HepG2 (cell line): ENCODE measurements around the gene PIK3C2B. TPM values are rescaled to one million over a fixed set of nuclear protein-coding genes. Genes with fewer than 3 reads are reported as not detected.

Source experiments
- E2F1 ChIP-seq: sonication (generic); formaldehyde crosslinking; IDR thresholded peaks from 2 replicates; pipeline ENCODE4 v1.5.0; 2020; ENCODE audit warnings: missing genetic modification reagents
- HNF4A ChIP-seq: sonication (generic); formaldehyde crosslinking; IDR thresholded peaks from 2 replicates; pipeline ENCODE4 v1.4.0; 2020; ENCODE audit warnings: missing genetic modification reagents
- HNRNPK ChIP-seq: fragments of 200-400 bp; formaldehyde crosslinking; IDR thresholded peaks from 2 replicates; pipeline ENCODE4 v1.6.1; 2018; ENCODE audit warnings: low read length, low read depth, moderate library complexity, mild to moderate bottlenecking; ENCODE audit not compliant: poor library complexity, severe bottlenecking
- KLF9 ChIP-seq: IDR thresholded peaks from 2 replicates; pipeline ENCODE4 v1.6.1; 2016; ENCODE audit warnings: low read depth
- MEIS1 ChIP-seq: sonication (generic); formaldehyde crosslinking; IDR thresholded peaks from 2 replicates; pipeline ENCODE4 v1.9.0; 2021; ENCODE audit warnings: mild to moderate bottlenecking, missing genetic modification reagents, moderate library complexity, borderline replicate concordance
- MYNN ChIP-seq: sonication (generic); formaldehyde crosslinking; IDR thresholded peaks from 2 replicates; pipeline ENCODE4 v1.4.0; 2020; ENCODE audit warnings: mild to moderate bottlenecking, low read depth, missing genetic modification reagents
- USF2 ChIP-seq, 2 experiments: sonication (generic) in 1 of 2; formaldehyde crosslinking in 1 of 2; IDR thresholded peaks; 2 replicates each; pipeline versions ENCODE4 v1.5.1 to v1.6.1; 2011 to 2020; ENCODE audit warnings: borderline replicate concordance in 1 of 2, low read depth in 1 of 2, low read length in 1 of 2, mild to moderate bottlenecking in 1 of 2, missing genetic modification reagents in 1 of 2, moderate library complexity in 1 of 2
- ZBTB21 ChIP-seq: sonication (generic); formaldehyde crosslinking; IDR thresholded peaks from 2 replicates; pipeline ENCODE4 v1.4.0; 2020; ENCODE audit warnings: missing genetic modification reagents
- ZNF205 ChIP-seq: IDR thresholded peaks from 2 replicates; pipeline ENCODE4 v1.6.1; 2018; ENCODE audit warnings: missing biosample characterization, missing genetic modification reagents
- ZNF24 ChIP-seq: fragments of 450-650 bp; IDR thresholded peaks from 2 replicates; pipeline ENCODE4 v1.6.1; 2017; ENCODE audit warnings: antibody characterized with exemption, mild to moderate bottlenecking
- ZNF841 ChIP-seq: sonication (generic); formaldehyde crosslinking; IDR thresholded peaks from 2 replicates; pipeline ENCODE4 v1.8.1; 2023; ENCODE audit warnings: missing genetic modification reagents, borderline replicate concordance
- ZNF850 ChIP-seq: sonication (generic); formaldehyde crosslinking; conservative IDR thresholded peaks from 2 replicates; pipeline ENCODE4 v1.9.0; 2021; ENCODE audit warnings: mild to moderate bottlenecking, missing genetic modification reagents
- polyA plus RNA-seq, 8 experiments: library from polyadenylated mRNA; depleted of rRNA in 3 of 8; stranded (reverse) in 7 of 8; unstranded in 1 of 8; fragments of >200 nt; fragmentation: Illumina TruSeq in 4 of 8; extraction: Trizol in 4 of 8; gene quantifications; 2 replicates each; pipeline versions ENCODE4 v1.2.1 to v1.2.3, GENCODE V29; 2011 to 2016; ENCODE audit warnings: low read depth in 4 of 8, missing spikeins in 1 of 8, mixed read lengths in 1 of 8; ENCODE audit not compliant: insufficient read depth in 1 of 8
- total RNA-seq, 5 experiments: library from RNA; depleted of rRNA; stranded (reverse); fragments of >200 nt; fragmentation: Illumina TruSeq; extraction: Trizol; gene quantifications; 2 replicates each; pipeline ENCODE4 v1.2.3, GENCODE V29; 2016; ENCODE audit warnings: low read depth in 1 of 5
- TF ChIP-seq, protein P1 (sequence below): sonication (generic); formaldehyde crosslinking; IDR thresholded peaks from 2 replicates; pipeline ENCODE4 v1.4.0; 2020; ENCODE audit warnings: missing genetic modification reagents
- TF ChIP-seq, protein P2 (sequence below): sonication (generic); formaldehyde crosslinking; IDR thresholded peaks from 2 replicates; pipeline ENCODE4 v1.5.0; 2020; ENCODE audit warnings: mild to moderate bottlenecking, missing genetic modification reagents
- TF ChIP-seq, protein P3 (sequence below): sonication (generic); formaldehyde crosslinking; IDR thresholded peaks from 2 replicates; pipeline ENCODE4 v1.4.0; 2020; ENCODE audit warnings: missing genetic modification reagents, mild to moderate bottlenecking, borderline replicate concordance

PIK3C2B gene
- total and polyA plus RNA-seq, 2 of the 13 experiments (the other 11 are each of a cell fraction or from before 2014, with no cell fraction given): 3.4 to 4.5 TPM

- TF ChIP-seq ZNF850 (no peak), MYNN (no peak), USF2 (IDR thresholded peaks at IDR 0.05; ENCODE audit: low read depth, low read length) (no peak), USF2 (CRISPR knock-in tag; IDR thresholded peaks at IDR 0.05; ENCODE audit: borderline replicate concordance) (no peak), ZNF841 (0 out of 2 replicates have a peak, but pooled peaks have one; percentile 24), ZNF205 (peak; percentile 59; the same call in 1 of the 2 replicates), HNRNPK (peak; percentile 100), ZNF24 (no peak), ZBTB21 (CRISPR knock-in tag) (no peak), KLF9 (CRISPR knock-in tag) (no peak), E2F1 (CRISPR knock-in tag) (peak; percentile 20; the same call in 1 of the 2 replicates), MEIS1 (CRISPR knock-in tag) (no peak), HNF4A (peak; percentile 20; the same call in 1 of the 2 replicates)
- TF ChIP-seq, protein P1, sequence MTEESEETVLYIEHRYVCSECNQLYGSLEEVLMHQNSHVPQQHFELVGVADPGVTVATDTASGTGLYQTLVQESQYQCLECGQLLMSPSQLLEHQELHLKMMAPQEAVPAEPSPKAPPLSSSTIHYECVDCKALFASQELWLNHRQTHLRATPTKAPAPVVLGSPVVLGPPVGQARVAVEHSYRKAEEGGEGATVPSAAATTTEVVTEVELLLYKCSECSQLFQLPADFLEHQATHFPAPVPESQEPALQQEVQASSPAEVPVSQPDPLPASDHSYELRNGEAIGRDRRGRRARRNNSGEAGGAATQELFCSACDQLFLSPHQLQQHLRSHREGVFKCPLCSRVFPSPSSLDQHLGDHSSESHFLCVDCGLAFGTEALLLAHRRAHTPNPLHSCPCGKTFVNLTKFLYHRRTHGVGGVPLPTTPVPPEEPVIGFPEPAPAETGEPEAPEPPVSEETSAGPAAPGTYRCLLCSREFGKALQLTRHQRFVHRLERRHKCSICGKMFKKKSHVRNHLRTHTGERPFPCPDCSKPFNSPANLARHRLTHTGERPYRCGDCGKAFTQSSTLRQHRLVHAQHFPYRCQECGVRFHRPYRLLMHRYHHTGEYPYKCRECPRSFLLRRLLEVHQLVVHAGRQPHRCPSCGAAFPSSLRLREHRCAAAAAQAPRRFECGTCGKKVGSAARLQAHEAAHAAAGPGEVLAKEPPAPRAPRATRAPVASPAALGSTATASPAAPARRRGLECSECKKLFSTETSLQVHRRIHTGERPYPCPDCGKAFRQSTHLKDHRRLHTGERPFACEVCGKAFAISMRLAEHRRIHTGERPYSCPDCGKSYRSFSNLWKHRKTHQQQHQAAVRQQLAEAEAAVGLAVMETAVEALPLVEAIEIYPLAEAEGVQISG (CRISPR knock-in tag): peak; percentile 77
- TF ChIP-seq, protein P2, sequence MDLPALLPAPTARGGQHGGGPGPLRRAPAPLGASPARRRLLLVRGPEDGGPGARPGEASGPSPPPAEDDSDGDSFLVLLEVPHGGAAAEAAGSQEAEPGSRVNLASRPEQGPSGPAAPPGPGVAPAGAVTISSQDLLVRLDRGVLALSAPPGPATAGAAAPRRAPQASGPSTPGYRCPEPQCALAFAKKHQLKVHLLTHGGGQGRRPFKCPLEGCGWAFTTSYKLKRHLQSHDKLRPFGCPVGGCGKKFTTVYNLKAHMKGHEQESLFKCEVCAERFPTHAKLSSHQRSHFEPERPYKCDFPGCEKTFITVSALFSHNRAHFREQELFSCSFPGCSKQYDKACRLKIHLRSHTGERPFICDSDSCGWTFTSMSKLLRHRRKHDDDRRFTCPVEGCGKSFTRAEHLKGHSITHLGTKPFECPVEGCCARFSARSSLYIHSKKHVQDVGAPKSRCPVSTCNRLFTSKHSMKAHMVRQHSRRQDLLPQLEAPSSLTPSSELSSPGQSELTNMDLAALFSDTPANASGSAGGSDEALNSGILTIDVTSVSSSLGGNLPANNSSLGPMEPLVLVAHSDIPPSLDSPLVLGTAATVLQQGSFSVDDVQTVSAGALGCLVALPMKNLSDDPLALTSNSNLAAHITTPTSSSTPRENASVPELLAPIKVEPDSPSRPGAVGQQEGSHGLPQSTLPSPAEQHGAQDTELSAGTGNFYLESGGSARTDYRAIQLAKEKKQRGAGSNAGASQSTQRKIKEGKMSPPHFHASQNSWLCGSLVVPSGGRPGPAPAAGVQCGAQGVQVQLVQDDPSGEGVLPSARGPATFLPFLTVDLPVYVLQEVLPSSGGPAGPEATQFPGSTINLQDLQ (CRISPR knock-in tag): 0 out of 2 replicates have a peak, but pooled peaks have one; percentile 65
- TF ChIP-seq, protein P3, sequence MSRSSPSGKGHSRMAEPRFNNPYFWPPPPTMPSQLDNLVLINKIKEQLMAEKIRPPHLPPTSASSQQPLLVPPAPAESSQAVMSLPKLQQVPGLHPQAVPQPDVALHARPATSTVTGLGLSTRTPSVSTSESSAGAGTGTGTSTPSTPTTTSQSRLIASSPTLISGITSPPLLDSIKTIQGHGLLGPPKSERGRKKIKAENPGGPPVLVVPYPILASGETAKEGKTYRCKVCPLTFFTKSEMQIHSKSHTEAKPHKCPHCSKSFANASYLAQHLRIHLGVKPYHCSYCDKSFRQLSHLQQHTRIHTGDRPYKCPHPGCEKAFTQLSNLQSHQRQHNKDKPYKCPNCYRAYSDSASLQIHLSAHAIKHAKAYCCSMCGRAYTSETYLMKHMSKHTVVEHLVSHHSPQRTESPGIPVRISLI (CRISPR knock-in tag): no peak
Measured at GRCh38 chr1:204494281-204495077, at the start of gene PIK3C2B (continued).
